OCI-LY3 (cell line): ENCODE results near the gene TMEM232.

Experiments used
- H2AFZ ChIP-seq: fragments of 200-600, 300-600 bp; shearing (Covaris generic); 2 replicates; pipeline ENCODE4 v1.6.0; 2014; ENCODE audit warnings: antibody characterized with exemption, low read depth, low read length
- H3K27ac ChIP-seq: fragments of 200-600, 300-600 bp; sonication (generic); 2 replicates; pipeline ENCODE4 v1.5.1; 2014; ENCODE audit warnings: mild to moderate bottlenecking, low read length, moderate library complexity, mixed read lengths
- H3K27me3 ChIP-seq: fragments of 200-600, 300-600 bp; sonication (generic); 2 replicates; pipeline ENCODE4 v1.6.1; 2014; ENCODE audit warnings: low read depth, low read length, mixed read lengths
- H3K36me3 ChIP-seq: fragments of 200-600, 300-600 bp; sonication (generic); replicated peaks from 2 replicates; pipeline ENCODE3; 2014; ENCODE audit warnings: low read depth, low read length, mixed read lengths
- H3K4me1 ChIP-seq: fragments of 300-600, 200-600 bp; sonication (generic); 2 replicates; pipeline ENCODE4 v1.6.1; 2014; ENCODE audit warnings: low read length, mixed read lengths
- H3K4me2 ChIP-seq: fragments of 200-600, 300-600 bp; sonication (generic); 2 replicates; pipeline ENCODE4 v1.6.1; 2014; ENCODE audit warnings: low read length, mixed read lengths
- H3K4me3 ChIP-seq: fragments of 300-600, 200-600 bp; sonication (generic); 2 replicates; pipeline ENCODE4 v1.5.1; 2014; ENCODE audit warnings: antibody characterized with exemption, mild to moderate bottlenecking, low read length, moderate library complexity
- H3K79me2 ChIP-seq: fragments of 300-600, 200-600 bp; shearing (Covaris generic); 2 replicates; pipeline ENCODE4 v1.6.1; 2014; ENCODE audit warnings: mild to moderate bottlenecking, low read length, mixed read lengths
- H3K9ac ChIP-seq: fragments of 300-600, 200-600 bp; shearing (Covaris generic); 2 replicates; pipeline ENCODE4 v1.6.0; 2014; ENCODE audit warnings: mild to moderate bottlenecking, low read length, moderate library complexity
- H3K9me3 ChIP-seq: fragments of 200-600, 300-600 bp; shearing (Covaris generic); 2 replicates; pipeline ENCODE4 v1.6.1; 2014; ENCODE audit warnings: low read length, mixed read lengths; ENCODE audit not compliant: insufficient read depth
- H4K20me1 ChIP-seq: fragments of 200-600, 300-600 bp; sonication (generic); 2 replicates; pipeline ENCODE4 v1.6.1; 2016; ENCODE audit warnings: low read length, mixed read lengths; ENCODE audit not compliant: insufficient read depth
- CTCF ChIP-seq: fragments of 200-600, 300-600 bp; sonication (generic); IDR thresholded peaks from 2 replicates; pipeline ENCODE4 v1.5.1; 2014; ENCODE audit warnings: antibody characterized with exemption, low read length, low read depth
- EZH2phosphoT487 ChIP-seq: fragments of 200-600 bp; shearing (Covaris generic); IDR thresholded peaks from 2 replicates; pipeline ENCODE4 v1.6.1; 2018; ENCODE audit warnings: antibody characterized with exemption, mixed run types, low read depth

The TMEM232 gene

DNA sequence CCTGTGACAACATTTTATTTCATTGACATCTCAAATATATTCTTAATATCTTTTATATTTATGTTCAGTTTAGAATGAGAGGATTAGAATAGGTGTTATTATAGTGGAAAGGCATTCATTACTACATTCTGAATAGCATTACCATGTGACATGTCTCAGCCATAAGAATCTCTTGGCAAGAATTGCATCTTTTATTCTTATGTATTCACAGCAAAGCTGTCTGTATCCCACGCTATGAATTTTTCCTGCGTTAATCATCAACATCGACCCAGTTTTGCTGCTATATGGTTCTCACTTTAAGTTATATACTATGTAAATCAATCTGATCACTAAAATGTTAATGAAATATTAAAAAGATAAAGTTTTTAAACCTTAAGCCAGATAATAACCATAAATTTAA lies 248.6 kb downstream of the TMEM232 start:
- H3K4me2 ChIP-seq, result no peak overlapping the region
- H3K27me3 ChIP-seq, result no peaks in the 10 kb centered on the region
- TF ChIP-seq CTCF (no peak), EZH2phosphoT487 (no peak)
- no peak overlapping the region for H3K27ac ChIP-seq
- no peaks in the 10 kb centered on the region for H3K9me3 ChIP-seq
- no peak overlapping the region for H3K9ac ChIP-seq
- no peak overlapping the region for H3K4me3 ChIP-seq
- no peaks in the 10 kb centered on the region for H3K79me2 ChIP-seq
- no peaks in the 10 kb centered on the region for H3K36me3 ChIP-seq
- H3K4me1 ChIP-seq, result peaks cover 8% of the 10 kb centered on the region; the same call in 1 of the 2 replicates
- no peak overlapping the region for H2AFZ ChIP-seq
- H4K20me1 ChIP-seq, result no peaks in the 10 kb centered on the region

DNA sequence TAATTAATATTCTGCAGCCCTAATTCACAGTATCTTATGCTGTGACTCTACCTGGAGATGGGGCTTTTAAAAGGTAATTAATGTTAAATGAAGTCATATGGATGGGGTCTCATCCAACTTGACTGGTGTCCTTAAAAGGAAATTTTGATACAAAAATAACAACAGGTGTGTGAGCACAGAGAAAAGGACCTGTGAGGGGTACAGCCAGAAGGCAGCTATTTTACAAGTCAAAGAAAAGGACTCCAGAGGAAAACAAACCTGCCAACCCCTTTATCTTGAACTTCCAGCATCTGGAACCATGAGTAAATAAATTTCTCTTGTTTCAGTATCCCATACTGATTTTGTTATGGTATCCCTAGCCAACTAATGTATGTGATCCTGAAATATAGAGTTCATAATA lies 250.3 kb downstream of the TMEM232 start:
- Histone ChIP-seq H3K36me3 (no peaks in the 10 kb centered on the region), H3K4me3 (no peak overlapping the region), H3K9ac (no peak overlapping the region), H2AFZ (no peak overlapping the region), H3K9me3 (peaks cover 7% of the 10 kb centered on the region; the same call in 1 of the 2 replicates), H3K27me3 (no peaks in the 10 kb centered on the region), H3K4me2 (no peak overlapping the region), H4K20me1 (no peaks in the 10 kb centered on the region), H3K27ac (no peak overlapping the region), H3K79me2 (no peaks in the 10 kb centered on the region), H3K4me1 (peaks cover 8% of the 10 kb centered on the region; the same call in 1 of the 2 replicates)
- TF ChIP-seq CTCF, result no peak
- no peak for TF ChIP-seq EZH2phosphoT487

GRCh38 chr5:110475529-110475928 lies 250.9 kb downstream of the TMEM232 start:
- Histone ChIP-seq H3K79me2 (no peaks in the 10 kb centered on the region), H3K36me3 (no peaks in the 10 kb centered on the region), H3K9ac (no peak overlapping the region), H4K20me1 (no peaks in the 10 kb centered on the region), H2AFZ (no peak overlapping the region), H3K4me2 (no peak overlapping the region), H3K4me3 (no peak overlapping the region), H3K4me1 (peaks cover 8% of the 10 kb centered on the region; the same call in 1 of the 2 replicates), H3K27me3 (no peaks in the 10 kb centered on the region), H3K9me3 (peaks cover 9% of the 10 kb centered on the region; the same call in 1 of the 2 replicates), H3K27ac (no peak overlapping the region)
- TF ChIP-seq EZH2phosphoT487 (no peak), CTCF (no peak)

DNA sequence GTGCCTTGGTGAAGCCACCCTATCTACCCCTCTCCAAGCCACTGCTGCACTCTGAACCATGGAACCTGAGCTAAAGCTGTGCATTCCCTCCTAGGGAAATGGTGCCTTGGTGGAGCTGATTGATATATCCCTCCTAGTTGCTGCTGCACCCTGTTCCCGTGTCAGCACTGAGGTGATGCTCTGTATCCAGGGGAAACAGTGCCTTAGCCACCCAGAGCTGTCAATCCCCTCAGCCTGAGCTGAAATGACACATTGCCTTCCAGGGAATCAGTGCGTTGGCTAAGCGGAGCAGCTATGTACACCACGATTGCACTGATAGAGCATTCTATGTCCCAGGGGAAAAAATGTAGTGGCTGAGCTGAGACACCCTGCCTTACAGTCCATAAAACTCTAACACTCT lies 257.0 kb downstream of the TMEM232 start:
- Histone ChIP-seq H2AFZ (no peak overlapping the region), H3K4me2 (no peak overlapping the region), H3K36me3 (no peaks in the 10 kb centered on the region), H3K27me3 (no peaks in the 10 kb centered on the region), H4K20me1 (no peaks in the 10 kb centered on the region), H3K79me2 (no peaks in the 10 kb centered on the region), H3K27ac (no peak overlapping the region), H3K4me3 (no peak overlapping the region), H3K9ac (no peak overlapping the region), H3K9me3 (peaks cover 9% of the 10 kb centered on the region; the same call in 1 of the 2 replicates), H3K4me1 (no peaks in the 10 kb centered on the region)
- TF ChIP-seq CTCF (no peak), EZH2phosphoT487 (no peak)
